HG02870 (cell line): ENCODE measurements around the gene SMIM24.

Source experiments
- ATAC-seq: cut with Tn5 transposase; IDR thresholded peaks from one replicate; pipeline ENCODE4 v1.9.1; 2021; ENCODE audit warnings: mild to moderate bottlenecking, moderate library complexity; ENCODE audit not compliant: unreplicated experiment

Gene SMIM24

DNA sequence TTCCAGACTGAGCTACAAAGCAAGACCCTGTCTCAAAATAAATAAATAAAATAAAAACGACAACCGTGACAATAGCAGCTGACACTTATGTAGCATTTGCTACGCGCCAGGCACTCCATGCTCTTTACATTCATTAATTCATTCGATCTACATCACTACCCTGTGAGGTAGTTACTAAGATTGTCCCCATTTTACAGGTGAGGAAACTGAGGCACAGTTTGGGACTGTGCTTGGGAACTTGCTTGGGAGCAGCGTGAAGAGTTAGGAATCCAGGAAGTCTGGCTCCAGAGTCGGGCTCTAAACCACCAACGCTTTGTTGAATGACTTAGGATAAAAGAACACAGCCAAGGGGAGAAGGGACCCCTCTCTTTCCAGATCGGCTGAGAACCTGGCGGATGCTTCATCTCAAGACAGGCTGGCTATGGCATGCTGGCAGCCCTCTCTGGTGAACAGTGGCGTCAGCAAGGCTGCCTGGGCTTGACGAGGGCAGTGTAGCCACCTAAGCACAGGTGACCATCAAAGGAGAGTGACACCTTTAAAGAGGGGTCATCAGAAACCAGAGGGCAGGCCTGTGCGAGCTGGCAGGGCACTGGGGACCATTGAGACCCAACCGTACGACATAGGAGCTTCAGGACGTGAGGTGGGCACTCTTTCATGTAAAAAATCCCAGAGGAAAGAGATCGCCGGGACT lies 19.6 kb upstream of the SMIM24 start:
- no peak for ATAC-seq

DNA sequence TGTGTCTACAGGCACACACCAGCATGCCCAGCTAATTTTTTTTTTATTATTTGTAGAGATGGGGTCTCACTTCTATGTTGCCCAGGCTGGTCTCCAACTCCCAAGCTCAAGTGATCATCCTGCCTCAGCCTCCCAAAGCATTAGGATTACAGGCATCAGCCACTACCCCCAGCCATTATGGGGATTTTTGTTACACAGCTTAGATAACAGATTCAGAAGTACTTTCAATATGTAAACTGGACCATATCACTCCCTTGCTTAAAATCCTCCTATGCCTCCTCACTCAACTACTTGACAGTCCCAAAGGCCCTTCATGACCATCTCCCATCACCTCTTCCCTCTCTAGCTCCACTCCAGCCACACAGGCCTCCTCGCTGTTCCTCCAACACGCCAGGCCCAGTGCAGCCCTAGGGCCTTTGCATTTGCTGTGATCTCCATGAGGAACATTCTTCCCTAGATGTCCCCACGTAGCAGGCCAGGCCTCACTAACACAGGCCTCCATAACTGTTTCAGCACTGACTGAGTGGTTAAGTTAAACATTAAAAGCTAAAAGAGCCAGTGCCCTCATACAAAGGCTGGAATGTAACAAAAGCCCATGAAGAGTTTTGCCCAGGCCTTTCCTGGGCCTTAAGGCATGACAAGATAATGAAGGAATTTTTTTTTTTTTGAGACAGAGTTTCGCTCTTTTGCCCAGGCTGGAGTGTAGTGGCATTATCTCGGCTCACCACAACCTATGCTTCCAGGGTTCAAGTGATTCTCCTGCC lies 17.6 kb upstream of the SMIM24 start:
- no peak for ATAC-seq

DNA sequence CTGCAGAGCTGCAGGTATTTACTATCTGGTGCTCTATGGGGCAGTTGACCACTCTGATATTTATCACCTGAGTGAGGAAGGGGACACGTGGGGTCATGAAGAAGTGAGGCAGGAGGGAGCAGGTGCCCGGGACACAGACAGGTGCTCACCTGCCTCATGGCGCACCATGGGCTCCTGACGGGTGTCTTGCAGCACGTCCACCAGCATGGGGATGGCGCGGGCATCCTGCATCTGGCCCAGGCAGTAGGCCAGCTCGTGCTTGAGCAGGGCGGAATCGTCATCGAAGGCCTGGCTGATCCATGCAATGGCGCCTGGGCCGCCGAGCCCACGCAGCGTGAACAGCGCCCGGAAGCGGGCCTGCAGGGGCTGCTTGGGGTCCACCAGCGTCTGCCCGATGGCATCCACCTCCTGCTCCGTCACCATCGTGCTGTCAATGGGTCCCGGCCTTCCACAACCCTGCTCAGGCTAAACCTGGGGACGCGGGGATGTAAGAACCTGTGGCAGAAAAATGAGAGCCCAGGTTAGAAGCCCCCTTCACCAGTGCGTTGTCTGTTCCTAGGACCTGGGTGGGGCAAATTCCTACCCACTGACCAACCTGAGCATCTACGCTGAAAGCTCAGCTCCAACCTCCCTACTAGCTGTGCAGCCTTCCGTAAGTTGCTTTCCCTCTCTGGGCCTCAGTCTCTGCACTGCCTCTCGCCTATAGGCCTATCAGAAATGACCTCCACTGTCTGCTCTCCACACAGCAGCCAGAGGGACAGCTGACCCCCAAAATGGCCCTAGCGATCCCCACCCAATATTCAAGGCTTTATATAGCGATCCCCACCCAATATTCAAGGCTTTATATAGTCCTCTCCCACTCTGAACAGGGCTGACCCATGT lies 16.3 kb upstream of the SMIM24 start:
- ATAC-seq, result no peak

DNA sequence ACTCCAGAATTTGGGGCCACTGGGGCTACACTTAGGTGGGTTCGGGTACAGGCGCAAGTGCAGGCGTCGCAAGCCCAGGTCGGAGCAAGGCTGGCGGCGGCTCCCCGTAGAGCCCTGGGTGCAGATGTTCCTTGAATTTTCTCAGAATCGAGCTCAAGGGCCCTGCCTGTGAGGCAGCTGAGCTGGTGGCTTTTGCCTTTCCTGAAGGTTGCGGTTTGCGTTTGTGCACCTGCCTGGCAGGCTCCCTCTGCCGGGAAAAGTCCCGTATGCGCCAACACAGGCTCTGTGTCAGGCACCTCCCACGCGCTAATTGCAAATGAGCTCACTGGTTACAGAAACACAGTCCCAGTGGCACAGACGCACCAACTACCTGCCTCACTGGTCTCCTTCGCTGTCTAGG lies 14.2 kb upstream of the SMIM24 start:
- ATAC-seq, result no peak

DNA sequence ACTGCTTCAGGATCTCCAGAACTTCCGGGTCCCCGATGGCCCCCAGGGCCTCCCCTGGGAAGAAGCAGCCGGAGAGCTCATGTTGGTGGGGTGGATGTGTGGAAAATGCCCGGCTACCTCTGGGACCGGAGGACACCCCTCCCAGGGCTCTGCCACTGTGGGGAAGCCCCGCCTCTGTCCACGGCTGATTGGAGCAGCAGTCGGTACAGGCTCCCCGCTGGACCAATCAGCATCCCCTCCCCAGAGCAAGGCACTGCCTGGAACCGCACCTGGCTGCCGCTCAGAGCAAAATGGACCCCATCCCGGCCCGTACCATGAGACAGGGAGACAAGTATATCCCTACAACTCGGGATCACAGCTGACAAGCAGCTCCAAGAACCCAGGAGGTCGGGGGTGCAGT lies 13.7 kb upstream of the SMIM24 start:
- no peak for ATAC-seq

DNA sequence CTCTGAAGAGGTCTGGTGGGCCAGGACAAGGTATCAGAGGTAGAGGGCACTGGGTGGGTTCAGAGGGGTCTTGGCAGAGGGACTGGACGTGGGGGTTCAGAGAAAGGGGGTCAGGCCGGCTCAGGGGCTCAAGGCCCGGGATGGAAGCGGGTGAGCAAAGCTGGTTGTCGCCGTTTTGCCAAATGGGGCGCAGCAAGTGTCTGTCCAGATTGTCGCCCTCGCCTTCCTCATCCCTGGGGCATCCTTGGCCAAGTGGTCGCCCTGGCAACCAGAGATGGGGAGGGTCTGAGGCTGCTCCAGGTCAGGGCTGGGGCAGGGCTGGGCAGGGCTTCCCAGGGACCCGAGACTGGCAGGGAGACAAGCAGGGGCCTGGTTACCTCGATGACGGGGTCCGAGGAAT lies 13.3 kb upstream of the SMIM24 start:
- no peak for ATAC-seq

DNA sequence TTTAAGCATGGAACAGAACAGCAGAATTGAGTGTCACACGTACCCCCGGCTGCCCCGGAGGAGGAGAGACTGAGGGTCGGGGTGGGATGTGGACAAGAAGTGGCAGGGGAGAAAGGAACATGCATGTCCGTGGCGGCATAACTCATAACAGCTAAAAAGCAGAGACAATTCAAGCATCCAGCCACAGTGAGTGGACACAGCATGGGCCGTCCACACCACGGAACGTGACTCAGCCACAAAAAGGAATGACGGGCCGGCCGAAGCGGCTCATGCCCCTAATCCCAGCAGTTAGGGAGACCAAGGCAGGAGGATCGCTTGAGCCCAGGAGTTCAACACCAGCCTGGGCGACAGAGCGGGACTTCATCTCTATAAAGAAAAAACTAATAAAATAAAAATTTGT lies 12.6 kb upstream of the SMIM24 start:
- ATAC-seq, result no peak

DNA sequence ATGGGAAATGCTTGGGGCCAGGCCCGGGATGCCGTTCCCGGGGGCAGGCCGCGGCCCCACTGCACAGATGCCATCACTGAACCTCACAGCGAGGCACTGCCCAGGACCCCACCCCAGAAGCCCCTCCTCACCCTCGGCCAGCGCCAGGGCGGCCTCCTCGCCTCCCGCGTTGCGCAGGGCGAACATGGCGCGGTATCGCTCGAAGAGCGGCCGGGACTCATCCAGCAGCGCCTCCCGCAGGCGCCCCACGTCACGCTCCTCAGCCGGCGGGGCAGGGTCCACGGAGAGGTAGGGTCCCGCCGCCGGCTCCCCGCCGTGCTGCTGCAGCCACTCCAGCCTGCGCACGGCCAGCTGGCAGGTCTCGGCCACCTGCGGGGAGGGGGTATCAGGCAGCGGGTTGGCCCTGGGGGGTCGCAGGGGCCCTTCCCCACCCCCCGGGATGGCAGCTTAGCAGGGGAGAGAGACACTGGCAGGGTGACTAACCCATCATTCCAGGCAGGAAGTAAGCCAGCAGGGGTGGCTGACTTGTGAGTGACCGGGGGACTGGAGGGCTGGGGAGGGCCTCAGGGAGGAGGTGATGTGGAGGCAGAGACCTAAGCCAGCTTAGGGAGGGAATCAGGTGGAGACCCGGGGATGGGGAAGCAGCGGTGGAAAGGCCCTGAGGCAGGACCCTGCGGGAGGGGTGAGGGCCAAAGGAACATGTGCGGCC lies 12.0 kb upstream of the SMIM24 start:
- ATAC-seq, result no peak

DNA sequence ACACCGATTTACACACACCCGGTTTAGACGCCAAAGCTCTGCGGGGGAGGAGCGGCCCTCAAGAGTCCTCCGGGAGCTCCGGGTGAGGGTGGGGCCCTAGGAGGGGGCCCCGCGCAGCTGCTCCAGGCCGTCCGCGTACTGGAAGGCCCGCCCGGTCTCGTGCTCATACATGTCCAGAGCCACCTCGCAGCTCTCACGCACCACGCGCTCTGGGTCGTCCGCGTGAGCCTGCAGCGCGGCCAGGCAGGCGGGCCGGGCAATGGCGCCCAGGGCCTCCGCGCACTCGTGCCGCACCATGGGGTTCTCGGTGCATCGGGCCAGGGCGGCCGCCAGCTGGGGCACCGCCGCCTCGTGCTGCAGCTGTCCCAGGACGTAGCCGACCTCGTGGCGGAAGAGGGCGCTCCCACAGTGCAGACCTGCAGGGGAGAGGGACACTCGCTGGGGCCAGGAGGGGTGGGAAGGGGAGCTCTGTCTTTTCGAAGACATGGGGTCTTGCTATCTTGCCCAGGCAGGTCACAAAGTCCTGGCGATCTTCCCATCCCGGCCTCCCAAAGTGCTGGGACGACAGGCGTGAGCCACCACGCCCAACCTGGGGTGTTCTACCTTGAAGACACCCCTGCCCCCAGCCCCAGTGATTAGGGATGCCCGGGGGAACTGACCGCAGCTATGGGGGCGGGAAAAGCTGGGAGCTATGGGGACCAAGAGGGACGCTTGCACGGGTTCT lies 11.2 kb upstream of the SMIM24 start:
- no peak for ATAC-seq

DNA sequence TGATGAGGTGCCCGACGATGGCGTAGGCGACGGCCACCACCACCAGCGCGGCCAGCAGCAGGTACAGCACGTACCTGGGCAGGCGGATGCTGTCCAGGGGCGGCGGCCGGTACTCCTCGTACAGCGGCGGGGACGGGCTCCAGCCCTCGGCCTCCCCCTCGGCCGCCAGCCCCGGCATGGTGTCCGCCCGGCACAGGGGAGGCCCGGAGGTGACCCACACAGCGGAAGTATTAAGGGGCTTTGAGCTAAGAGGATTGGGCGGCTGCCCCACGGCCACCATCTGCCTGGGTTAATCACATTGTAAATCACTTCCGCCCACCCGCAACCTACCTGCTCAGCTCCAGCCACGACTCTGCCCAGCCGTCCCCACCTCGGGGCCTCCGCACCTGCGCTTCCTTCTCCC lies 2.9 kb upstream of the SMIM24 start, which contains the start of gene SMIM44:
SMIM44 (minus strand) TSS at position 216 of the 403 bp plus-strand sequence; CDS start at position 178, 38 bp downstream.
- no peak for ATAC-seq

DNA sequence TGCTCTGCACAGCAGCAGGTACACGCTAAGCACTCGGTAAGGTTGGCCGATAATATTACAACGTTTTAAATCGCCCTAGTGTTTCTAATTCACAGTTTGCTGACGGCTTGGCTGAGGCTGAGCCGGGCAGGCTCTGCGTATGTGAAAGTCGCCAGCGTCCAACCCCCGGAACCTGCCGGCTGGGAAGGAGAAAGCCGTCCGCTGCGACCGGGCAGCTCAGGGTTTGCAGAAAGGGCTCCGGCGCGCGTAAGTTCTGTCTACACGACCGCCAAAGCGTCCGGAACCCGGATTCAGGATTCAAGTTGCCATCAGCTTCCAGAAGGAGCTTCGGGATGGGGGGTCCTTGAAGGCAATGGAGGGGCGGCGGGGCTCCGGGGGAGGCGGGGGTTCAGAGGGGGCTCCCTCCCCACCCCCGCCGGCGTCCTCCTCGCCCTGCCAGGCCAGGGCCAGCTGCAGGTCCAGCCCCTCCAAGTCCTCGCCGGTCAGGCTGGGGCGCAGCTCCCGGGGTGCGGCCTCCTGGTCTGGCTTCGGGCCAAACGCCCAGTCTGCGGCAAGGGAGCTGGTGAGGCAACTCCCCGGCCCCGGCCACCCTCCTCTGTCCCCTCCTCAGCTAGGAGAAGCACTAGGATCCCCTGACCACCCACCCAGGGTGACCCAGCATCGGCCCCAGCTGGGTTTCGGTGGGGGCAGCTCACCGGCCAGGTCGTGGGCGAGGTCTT lies 2.3 kb upstream of the SMIM24 start:
- no peak for ATAC-seq

DNA sequence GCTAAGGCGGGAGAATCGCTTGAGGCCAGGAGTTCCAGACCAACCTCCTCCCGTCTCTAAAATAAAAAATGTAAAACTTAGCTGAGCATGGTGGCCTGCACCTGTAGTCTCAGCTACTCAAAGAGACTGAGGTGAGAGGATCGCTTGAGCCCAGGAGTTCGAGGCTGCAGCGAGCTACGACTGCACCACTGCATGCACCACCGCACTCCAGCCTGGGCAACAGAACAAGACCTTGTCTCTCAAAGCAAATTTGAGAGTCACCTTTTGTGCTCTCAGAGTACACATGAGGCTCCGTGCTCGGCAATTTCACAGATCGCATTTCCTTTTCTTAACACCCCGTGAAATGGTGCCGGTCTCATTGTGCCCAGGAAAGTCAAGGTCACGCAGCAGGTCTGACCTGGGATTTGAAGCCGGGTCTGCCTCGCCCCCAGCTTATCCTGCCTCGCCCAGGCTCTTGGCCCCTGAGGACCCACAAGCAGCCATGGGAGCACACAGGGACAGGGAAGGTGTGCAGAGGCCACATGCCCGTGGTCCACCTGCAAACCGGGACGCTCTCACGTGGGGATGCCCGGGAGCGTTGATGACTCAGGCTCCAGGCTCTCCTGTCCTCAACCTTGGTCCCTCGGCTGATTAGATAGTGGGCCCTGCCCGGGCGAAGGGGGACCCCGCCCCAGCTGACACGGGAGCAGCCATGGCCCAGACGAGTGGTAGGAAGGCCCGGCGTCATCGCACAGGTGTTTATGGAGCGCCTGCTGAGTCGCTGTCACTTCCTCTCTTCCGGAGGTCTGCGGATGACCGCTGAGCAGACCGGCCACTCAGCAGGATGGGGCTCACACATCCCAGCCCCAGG lies 1.1 kb upstream of the SMIM24 start:
- ATAC-seq, result no peak

DNA sequence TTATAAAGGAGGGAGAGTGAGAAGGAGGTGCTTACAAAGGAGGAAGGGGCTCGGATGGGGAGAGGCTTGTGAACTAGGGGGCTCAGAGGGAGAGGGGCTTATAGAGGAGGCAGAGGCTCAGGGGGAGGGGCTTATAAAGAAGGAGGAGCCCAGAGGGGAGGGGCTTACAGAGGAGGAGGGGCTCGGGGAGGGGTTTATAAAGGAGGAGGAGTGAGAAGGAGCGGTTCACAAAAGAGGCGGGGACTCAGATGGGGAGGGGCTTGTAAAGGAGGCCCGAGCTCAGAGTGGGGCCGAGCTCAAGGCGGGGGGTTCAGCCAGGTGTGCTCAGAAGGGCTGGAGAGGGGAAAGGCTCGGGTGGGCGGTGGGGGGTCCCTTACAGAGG lies 500 bp downstream of the SMIM24 start:
- no peak for ATAC-seq

DNA sequence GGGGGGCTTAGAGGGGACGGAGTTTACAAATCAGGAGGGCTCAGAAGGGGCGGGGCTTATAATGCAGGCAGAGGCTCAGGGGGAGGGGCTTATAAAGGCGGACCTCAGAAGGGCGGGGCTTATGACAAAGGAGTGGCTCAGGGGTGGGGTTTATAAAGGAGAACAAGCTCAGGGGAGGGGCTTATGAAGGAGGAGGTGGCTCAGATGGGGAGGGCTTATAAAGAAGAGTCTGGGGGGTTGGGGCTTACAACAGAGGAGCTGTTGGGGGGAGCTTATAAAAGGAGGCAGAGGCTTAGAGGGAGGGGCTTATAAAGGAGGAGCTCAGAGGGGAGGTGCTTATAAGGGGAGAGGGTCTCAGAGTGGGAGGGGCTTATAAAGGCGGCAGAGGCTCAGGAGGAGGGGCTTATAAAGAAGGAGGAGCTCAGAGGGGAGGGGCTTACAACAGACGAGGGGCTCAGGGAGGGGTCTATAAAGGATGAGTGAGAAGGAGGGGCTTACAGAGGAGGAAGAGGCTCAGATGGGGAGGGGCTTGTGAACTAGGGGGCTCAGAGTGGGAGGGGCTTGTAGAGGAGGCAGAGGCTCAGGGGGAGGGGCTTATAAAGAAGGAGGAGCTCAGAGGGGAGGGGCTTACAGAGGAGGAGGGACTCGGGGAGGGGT lies 1.0 kb downstream of the SMIM24 start:
- no peak for ATAC-seq

DNA sequence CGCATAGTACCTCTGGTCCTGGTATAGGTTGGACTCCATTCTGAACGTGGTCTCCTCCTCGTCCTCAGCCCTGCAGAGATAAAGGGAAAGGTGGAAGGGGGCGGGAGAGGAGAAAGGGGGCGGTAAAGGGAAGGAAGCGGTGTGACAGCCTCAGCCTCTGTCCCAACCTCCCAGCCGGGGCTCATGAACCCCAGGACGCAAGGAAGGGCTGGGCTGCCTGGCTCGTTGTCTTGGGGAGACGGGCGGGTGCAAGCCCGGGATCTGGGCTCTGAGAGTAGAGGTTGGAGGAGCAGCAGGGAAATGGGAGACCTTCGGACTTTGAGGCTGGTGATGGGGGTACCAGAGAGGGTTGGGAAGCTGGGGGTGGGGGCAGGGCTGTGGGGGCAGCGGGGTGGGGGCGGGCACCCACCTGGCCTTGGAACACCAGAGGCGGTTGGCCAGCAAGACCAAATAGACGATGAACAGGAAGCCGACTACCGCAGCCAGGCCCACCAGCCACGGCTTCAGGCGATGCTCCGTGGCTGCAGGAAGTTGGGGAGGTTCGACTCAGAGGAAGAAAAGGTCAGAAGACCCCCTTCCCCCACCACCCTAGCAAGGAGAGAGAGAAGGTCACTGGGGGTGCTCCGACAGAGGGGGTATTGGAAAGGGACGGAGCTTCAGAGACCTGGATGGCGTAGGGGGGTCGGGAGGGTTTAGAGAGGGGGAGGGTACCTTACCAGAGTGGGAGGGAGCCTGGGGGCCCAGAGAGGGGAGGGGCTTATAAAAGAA lies 1.7 kb downstream of the SMIM24 start:
- no peak for ATAC-seq

DNA sequence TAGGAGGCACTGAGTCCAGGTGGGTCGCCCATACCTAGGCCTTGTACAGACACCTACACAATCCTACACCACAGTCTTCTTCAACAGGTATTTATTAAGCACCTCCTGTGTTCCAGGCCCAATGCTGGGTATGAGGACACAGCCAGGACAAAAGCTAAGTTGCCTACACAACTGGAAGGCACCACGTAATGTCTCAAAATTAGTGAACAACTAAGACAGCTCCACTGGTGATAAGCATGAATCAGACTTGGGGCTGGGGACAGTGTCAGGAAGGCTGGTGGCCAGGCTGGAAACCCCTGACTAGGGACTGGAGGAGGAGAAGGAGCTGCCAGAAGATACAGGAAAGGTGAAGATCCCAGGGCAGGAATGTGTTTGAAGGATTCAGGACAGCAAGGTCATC lies 2.4 kb downstream of the SMIM24 start:
- ATAC-seq, result no peak

DNA sequence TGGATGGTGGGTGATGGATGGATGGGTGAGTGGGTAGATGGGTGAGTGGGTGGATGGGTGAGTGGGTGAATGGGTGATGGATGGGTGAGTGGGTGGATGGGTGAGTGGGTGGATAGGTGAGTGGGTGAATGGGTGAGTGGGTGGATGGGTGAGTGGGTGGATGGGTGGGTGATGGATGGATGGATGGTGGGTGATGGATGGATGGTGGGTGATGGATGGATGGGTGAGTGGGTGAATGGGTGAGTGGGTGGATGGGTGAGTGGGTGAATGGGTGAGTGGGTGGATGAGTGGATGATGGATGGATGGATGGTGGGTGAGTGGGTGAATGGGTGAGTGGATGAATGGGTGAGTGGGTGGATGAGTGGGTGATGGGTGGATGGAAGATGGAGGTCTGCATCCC lies 2.8 kb downstream of the SMIM24 start:
- ATAC-seq, result no peak
